Renal cortex interstitium (tissue), 11 donors: ENCODE results near the gene CLPTM1. TPM values are rescaled to one million over a fixed set of nuclear protein-coding genes. Genes with fewer than 3 reads are reported as not detected.
"Not testable (repeated sequence)": the region's sequence is repeated elsewhere in the genome, so short reads cannot be mapped to it uniquely, and the experiment has no call there.

ENCODE experiments used
- DNase-seq, 11 donors: peaks; one replicate each; pipeline ENCODE4 v3.0.0-alpha.2; 2013; ENCODE audit warnings: low read depth in 9 of 11, low spot score in 4 of 11; ENCODE audit errors: extremely low read depth in 1 of 11
- polyA plus RNA-seq, 3 donors: library from polyadenylated mRNA; unstranded; fragments of 120-200 nt; gene quantifications; one replicate each; pipeline ENCODE4 v1.2.1, GENCODE V29; 2013; ENCODE audit not compliant: insufficient read length in 3 of 3

Gene CLPTM1
- polyA plus RNA-seq, 3 donors = 113 to 136 (median 125) TPM

- DNase-seq = no peak
Observed at GRCh38 chr19:44960906-44961728, 5.9 kb downstream of the CLPTM1 start.

- DNase-seq = no peak
Observed at GRCh38 chr19:44961821-44962220, 6.6 kb downstream of the CLPTM1 start.

GRCh38 chr19:44968118-44968517 is 12.9 kb downstream of the CLPTM1 start:
- DNase-seq = no peak

GRCh38 chr19:44968670-44969069 is 13.5 kb downstream of the CLPTM1 start:
- DNase-seq = no peak

- DNase-seq = no peak
Observed at GRCh38 chr19:44969437-44969836, 14.3 kb downstream of the CLPTM1 start.

GRCh38 chr19:44971451-44971850 is 16.3 kb downstream of the CLPTM1 start:
- DNase-seq = not testable (repeated sequence)

- no peak for DNase-seq
Observed at GRCh38 chr19:44972802-44973201, 17.6 kb downstream of the CLPTM1 start.

- DNase-seq = no peak
Observed at GRCh38 chr19:44973982-44974735, 19.0 kb downstream of the CLPTM1 start.

GRCh38 chr19:44974857-44975256 is 19.7 kb downstream of the CLPTM1 start:
- no peak for DNase-seq

- DNase-seq = no peak
Observed at GRCh38 chr19:44975444-44975843, 20.3 kb downstream of the CLPTM1 start.

- DNase-seq = no peak
Observed at GRCh38 chr19:44984005-44984404, 28.8 kb downstream of the CLPTM1 start.

GRCh38 chr19:44985445-44985844 is 30.3 kb downstream of the CLPTM1 start:
- DNase-seq = no peak

- DNase-seq = no peak
Observed at GRCh38 chr19:44986389-44986788, 31.2 kb downstream of the CLPTM1 start.

- no peak for DNase-seq
Observed at GRCh38 chr19:44987148-44987675, 32.0 kb downstream of the CLPTM1 start.

- no peak for DNase-seq
Observed at GRCh38 chr19:44988273-44988672, 33.1 kb downstream of the CLPTM1 start.

GRCh38 chr19:44988896-44989556 is 33.8 kb downstream of the CLPTM1 start:
- DNase-seq = peak in 5 of 11 donors; percentile 8 to 47 (median 19)

- DNase-seq = no peak
Observed at GRCh38 chr19:44990459-44990858, 35.3 kb downstream of the CLPTM1 start.

GRCh38 chr19:44990966-44991365 is 35.8 kb downstream of the CLPTM1 start:
- no peak for DNase-seq

- DNase-seq = no peak
Observed at GRCh38 chr19:44992336-44993163, 37.4 kb downstream of the CLPTM1 start.
